GM12873 (cell line): ENCODE data around the gene NAA15.

ENCODE experiments used
- TF ChIP-seq, protein P1 (sequence below): IDR thresholded peaks from 2 replicates; pipeline ENCODE4 v1.5.1; 2012; ENCODE audit warnings: low read depth, mild to moderate bottlenecking, moderate library complexity, low read length, control low read depth; ENCODE audit not compliant: insufficient read depth; ENCODE audit errors: missing control alignments

NAA15 gene

DNA sequence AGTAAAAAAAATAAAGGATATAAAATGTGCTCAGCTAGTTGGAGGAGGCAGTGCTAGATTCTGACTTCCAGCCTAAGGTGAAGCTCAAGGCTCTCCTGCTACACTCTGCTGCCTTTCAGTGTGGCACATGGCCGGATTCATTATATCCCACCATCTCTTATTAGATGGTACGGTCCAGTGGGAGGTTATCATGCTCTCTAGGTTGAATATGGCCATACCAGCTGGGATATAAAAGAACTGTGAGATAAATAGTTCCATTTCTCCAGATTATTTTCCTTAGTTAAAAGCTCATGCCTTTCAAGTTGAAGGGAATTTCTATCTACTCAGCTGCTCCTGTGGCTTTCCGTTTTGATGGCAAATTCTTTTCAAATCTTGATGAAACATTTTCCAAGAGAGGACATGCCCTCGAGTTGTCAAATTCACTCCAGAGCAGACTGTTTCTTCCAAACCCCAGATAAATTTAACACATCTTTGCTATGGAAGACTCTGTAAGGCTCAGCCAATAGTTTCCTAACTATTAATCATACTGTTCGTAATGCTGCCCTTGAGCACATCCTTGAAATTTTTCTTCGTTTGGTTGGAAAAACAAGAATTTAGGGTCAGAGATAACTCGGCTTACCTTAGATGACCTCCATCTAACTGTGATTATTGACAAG is 19.1 kb upstream of the NAA15 start:
- TF ChIP-seq, protein P1, sequence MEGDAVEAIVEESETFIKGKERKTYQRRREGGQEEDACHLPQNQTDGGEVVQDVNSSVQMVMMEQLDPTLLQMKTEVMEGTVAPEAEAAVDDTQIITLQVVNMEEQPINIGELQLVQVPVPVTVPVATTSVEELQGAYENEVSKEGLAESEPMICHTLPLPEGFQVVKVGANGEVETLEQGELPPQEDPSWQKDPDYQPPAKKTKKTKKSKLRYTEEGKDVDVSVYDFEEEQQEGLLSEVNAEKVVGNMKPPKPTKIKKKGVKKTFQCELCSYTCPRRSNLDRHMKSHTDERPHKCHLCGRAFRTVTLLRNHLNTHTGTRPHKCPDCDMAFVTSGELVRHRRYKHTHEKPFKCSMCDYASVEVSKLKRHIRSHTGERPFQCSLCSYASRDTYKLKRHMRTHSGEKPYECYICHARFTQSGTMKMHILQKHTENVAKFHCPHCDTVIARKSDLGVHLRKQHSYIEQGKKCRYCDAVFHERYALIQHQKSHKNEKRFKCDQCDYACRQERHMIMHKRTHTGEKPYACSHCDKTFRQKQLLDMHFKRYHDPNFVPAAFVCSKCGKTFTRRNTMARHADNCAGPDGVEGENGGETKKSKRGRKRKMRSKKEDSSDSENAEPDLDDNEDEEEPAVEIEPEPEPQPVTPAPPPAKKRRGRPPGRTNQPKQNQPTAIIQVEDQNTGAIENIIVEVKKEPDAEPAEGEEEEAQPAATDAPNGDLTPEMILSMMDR = no peak

DNA sequence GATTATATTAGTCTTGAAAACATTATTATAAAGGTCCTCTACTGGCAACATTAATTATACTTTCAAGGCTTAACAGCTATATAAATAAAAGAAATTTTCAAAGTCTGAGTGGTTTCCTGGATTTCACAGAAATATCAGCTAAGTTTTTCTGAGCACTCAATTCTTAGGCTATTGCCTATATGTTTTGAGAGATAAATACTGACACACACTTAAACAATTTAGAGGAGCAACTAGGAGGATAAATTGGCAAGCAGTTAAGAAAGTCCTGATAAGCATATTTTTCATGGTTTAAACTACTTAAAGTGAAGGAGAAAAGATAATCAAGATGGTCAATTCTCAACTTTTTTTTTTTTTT is 18.6 kb upstream of the NAA15 start:
- TF ChIP-seq, protein P1 = no peak

DNA sequence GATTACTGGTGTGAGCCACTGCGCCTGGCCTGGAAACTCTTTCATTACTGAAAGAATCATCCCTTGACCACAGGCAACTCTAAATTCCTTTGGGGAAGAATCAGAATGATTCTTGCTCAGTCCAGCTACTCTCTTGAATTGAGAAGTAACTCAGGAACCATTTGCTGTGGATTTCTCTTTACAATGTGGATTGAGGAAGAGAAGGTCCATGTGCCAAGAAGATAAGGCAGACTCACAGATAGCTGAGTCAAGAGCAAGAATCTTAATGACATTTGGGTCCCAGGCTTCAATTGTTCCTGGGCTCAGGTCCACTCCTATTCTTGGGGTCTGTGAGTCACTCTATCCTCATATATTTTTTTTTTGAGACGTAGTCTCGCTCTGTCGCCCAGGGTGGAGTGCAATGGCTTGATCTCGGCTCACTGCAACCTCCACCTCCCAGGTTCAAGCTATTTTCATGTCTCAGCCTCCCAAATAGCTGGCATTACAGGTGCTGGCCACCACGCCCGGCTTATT is 15.1 kb upstream of the NAA15 start:
- TF ChIP-seq, protein P1 = no peak

DNA sequence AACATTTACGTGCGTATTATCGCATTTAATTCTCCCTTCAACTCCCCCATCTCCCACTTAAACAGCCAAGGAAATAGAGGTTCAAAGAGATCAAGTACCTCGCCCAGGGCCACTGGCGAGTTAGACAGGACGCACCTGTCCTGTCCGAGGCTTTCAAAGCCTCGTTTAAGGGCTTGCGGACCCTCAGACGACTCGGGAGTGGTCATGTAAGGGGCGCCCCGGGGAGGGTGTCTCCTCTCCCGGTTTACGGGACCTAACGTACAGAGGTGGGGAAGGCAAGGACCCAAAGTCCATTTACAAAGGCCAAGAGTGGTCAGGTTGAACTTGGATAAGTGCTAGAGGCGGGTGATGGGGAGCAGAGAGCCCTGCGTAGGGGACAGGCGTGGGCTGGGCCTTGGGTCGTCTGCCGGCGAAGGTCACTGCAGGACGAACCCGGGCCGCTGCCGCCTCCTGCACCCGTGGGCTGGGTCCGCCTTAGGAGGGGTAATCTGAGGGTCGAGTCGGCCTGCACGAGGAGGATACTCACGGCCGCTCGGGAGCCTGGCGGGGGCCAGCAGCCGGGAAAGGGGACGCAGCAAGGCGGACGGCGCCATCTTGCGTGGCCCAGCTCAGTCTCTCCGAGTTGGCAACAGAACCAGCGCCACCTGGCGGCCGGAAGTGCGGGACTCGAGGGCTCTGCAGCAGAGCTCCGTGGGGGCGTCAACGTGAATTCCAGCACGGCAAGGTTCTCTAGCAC is 5.9 kb upstream of the NAA15 start:
- TF ChIP-seq, protein P1 = peak; percentile 95

DNA sequence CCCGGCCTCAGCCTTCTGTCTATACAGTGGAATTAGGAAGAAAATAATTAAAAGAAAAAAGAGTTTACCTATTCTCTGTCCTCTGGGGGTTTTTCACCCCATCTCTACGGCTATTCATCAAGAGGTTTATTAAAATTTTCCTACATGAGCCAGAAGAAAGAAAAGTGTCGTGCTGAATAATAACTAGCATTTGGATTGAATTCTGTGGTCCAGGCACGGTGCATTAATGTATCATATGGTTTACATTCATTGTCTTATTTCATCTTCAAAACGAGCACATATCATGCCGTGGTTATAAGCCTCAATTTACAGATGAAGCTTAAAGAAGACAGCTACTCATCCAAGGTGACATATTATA is 5.4 kb upstream of the NAA15 start:
- TF ChIP-seq, protein P1 = no peak

DNA sequence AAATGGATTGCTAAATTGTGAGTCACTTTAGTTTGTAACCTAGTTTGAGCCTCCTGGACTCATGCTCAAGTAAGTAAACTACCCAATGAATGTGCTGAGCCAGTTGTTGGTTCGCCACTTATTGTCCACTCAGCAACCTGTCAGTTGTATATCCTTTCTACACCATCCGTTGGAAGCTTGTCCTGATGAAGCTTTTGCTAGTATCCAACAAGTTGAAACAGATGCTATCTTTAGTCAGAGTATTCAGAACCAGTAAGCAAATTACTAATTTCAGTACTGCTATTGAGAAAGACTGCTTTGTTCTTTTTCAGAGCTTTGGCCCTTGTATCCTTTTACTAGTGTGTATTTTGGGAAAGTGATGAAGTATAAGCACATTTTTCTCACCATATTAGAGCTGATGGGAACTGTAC is 4.3 kb upstream of the NAA15 start:
- TF ChIP-seq, protein P1 = no peak

DNA sequence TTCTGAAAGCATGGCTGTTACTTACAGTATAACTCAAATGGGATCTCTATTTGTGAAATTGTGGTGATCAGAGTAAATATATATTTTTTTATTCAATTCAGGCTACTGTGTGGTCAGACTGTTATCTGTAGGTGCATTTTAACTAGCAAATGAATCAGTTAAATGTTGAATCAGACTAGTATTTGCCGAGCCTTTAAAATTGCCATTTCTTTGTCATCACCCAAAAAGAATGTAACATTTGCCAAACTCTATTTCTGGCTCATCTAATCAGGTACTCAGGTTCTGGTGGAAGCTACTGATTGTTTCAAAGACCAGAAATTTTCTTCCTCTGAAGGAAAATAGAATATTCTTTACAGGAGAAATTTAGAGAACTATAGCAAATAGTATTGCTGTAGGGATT is 1.8 kb upstream of the NAA15 start:
- TF ChIP-seq, protein P1 = no peak
